DND-41 (cell line): Measurements from ENCODE around the gene TRIP13.

ENCODE experiments used
- EZH2 ChIP-seq: IDR thresholded peaks from 3 replicates; pipeline ENCODE4 v1.6.1; 2012; ENCODE audit warnings: borderline replicate concordance, low read depth, mild to moderate bottlenecking, moderate library complexity, low read length, inconsistent platforms; ENCODE audit not compliant: severe bottlenecking
- TF ChIP-seq, protein P1 (sequence below): IDR thresholded peaks from 2 replicates; pipeline ENCODE4 v1.5.1; 2012; ENCODE audit warnings: borderline replicate concordance, low read length, moderate library complexity, mild to moderate bottlenecking; ENCODE audit not compliant: poor library complexity, severe bottlenecking; ENCODE audit errors: extremely low read depth

DNA sequence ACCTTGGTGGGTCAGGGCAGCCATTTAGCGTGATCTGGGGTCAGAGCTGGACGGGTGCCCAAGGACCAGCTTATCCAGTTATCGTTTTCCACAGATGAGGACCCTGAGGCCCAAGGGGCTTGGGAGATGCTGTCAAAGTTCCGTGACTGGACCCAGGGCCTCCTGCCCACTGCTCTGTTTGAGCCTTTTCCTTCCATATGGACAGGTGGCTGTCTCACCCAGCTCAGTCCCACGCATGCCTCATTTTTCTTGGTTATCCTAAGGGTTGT is 56.5 kb downstream of the TRIP13 start:
- TF ChIP-seq, protein P1, sequence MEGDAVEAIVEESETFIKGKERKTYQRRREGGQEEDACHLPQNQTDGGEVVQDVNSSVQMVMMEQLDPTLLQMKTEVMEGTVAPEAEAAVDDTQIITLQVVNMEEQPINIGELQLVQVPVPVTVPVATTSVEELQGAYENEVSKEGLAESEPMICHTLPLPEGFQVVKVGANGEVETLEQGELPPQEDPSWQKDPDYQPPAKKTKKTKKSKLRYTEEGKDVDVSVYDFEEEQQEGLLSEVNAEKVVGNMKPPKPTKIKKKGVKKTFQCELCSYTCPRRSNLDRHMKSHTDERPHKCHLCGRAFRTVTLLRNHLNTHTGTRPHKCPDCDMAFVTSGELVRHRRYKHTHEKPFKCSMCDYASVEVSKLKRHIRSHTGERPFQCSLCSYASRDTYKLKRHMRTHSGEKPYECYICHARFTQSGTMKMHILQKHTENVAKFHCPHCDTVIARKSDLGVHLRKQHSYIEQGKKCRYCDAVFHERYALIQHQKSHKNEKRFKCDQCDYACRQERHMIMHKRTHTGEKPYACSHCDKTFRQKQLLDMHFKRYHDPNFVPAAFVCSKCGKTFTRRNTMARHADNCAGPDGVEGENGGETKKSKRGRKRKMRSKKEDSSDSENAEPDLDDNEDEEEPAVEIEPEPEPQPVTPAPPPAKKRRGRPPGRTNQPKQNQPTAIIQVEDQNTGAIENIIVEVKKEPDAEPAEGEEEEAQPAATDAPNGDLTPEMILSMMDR = no peak
- TF ChIP-seq EZH2 = no peak
